HEK293T (cell line): Measurements from ENCODE around the gene KY.

Experiments used
- ARNT ChIP-seq: fragments of 450-650 bp; IDR thresholded peaks from 2 replicates; pipeline ENCODE4 v1.6.1; 2017; ENCODE audit warnings: mild to moderate bottlenecking
- CTBP1 ChIP-seq: fragments of 450-650 bp; IDR thresholded peaks from 2 replicates; pipeline ENCODE4 v1.6.1; 2016; ENCODE audit warnings: borderline replicate concordance
- FOXA1 ChIP-seq: fragments of 450-650 bp; IDR thresholded peaks from 2 replicates; pipeline ENCODE4 v1.6.1; 2016; ENCODE audit warnings: mild to moderate bottlenecking
- FOXK2 ChIP-seq: fragments of 450-650 bp; IDR thresholded peaks from 2 replicates; pipeline ENCODE4 v1.6.1; 2016; ENCODE audit warnings: mild to moderate bottlenecking
- FOXM1 ChIP-seq: fragments of 450-650 bp; IDR thresholded peaks from 2 replicates; pipeline ENCODE4 v1.6.1; 2017; ENCODE audit warnings: mild to moderate bottlenecking, borderline replicate concordance
- HDGF ChIP-seq: fragments of 450-650 bp; IDR thresholded peaks from 2 replicates; pipeline ENCODE4 v1.6.1; 2017; ENCODE audit warnings: antibody characterized with exemption, borderline replicate concordance
- LEF1 ChIP-seq: fragments of 450-650 bp; IDR thresholded peaks from 2 replicates; pipeline ENCODE4 v1.6.1; 2017; ENCODE audit warnings: mild to moderate bottlenecking, borderline replicate concordance
- NFRKB ChIP-seq: fragments of 450-650 bp; IDR thresholded peaks from 2 replicates; pipeline ENCODE4 v1.6.1; 2016; ENCODE audit warnings: mild to moderate bottlenecking, moderate library complexity
- SP1 ChIP-seq: fragments of 450-650 bp; IDR thresholded peaks from 2 replicates; pipeline ENCODE4 v1.6.1; 2017
- SUZ12 ChIP-seq: fragments of 450-650 bp; IDR thresholded peaks from 2 replicates; pipeline ENCODE4 v1.6.1; 2016; ENCODE audit warnings: mild to moderate bottlenecking
- TARDBP ChIP-seq: fragments of 450-650 bp; IDR thresholded peaks from 2 replicates; pipeline ENCODE4 v1.6.1; 2016

DNA sequence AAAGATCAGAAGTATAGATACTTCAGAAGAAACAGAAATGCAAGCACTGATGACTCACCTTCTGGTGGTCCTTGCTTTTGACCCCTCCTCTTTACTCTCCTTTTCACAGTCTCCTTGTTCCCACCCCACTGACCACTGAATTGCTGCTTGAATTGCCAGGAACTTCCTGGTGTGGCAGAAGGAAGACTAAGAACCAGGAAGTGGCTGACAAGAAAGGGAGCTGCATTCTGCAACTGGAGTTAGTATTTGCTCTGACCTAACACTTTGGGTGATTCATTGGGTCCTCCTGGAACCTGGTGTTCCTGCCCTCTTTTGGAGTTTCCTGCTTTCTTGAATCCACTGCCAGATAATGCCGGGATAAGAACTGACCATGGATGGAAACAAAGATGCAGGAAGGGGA is 23.0 kb downstream of the KY start:
- TF ChIP-seq TARDBP: no peak
- no peak for TF ChIP-seq ARNT
- no peak for TF ChIP-seq LEF1
- no peak for TF ChIP-seq SUZ12
- no peak for TF ChIP-seq SP1
- TF ChIP-seq FOXM1: no peak
- no peak for TF ChIP-seq NFRKB
- TF ChIP-seq HDGF: no peak
- no peak for TF ChIP-seq CTBP1
- TF ChIP-seq FOXA1: no peak
- TF ChIP-seq FOXK2: no peak
